Measurements from ENCODE around the gene PGM5. TPM values are rescaled to one million over a fixed set of nuclear protein-coding genes. Genes with fewer than 3 reads are reported as not detected.
"Not testable (repeated sequence)": the region's sequence is repeated elsewhere in the genome, so short reads cannot be mapped to it uniquely, and the experiment has no call there.

PGM5 gene
- total and polyA plus RNA-seq, 4 experiments from 2014 or later, result not detected

DNA sequence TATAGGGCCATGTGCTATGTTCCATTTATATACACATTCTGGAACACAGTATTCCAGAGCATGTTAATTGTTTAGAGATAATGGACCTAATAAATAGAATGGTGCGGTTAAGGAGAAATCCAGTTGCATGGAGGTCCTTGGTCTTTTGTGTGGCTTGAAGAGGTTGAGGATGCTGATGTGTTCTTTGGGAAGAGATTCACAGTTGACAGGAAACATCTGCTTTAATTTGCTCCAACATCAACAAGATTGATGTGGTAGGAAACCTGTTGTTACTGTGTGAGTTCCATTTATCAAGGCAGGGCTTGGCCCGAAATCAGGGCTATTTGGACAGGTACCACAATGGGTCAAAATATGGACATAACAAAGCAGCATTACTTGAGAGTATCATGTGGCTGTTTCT is 56.3 kb downstream of the PGM5 start:
- CTCF ChIA-PET (ENCODE audit: partially characterized antibody); H3K4me1 ChIP-seq (ENCODE audit: insufficient read depth, low read length); H3K27ac ChIP-seq (ENCODE audit: low read depth, low read length); H3K27me3 ChIP-seq (ENCODE audit: insufficient read depth, low read length); H3K9me3 Mint-ChIP-seq; H3K27me3 Mint-ChIP-seq; H3K36me3 Mint-ChIP-seq; H3K4me3 Mint-ChIP-seq; DNase-seq; POLR2A ChIA-PET (ENCODE audit: partially characterized antibody); H3K36me3 ChIP-seq (ENCODE audit: insufficient read depth, low read length); intact Hi-C loops (cut with micrococcal nuclease); H3K9me3 ChIP-seq (ENCODE audit: control insufficient read depth in 1 of 2, low read length in 2 of 2); H3K4me1 Mint-ChIP-seq; H3K27ac Mint-ChIP-seq; H3K4me3 ChIP-seq (ENCODE audit: low read length in 2 of 2): not testable (repeated sequence)

DNA sequence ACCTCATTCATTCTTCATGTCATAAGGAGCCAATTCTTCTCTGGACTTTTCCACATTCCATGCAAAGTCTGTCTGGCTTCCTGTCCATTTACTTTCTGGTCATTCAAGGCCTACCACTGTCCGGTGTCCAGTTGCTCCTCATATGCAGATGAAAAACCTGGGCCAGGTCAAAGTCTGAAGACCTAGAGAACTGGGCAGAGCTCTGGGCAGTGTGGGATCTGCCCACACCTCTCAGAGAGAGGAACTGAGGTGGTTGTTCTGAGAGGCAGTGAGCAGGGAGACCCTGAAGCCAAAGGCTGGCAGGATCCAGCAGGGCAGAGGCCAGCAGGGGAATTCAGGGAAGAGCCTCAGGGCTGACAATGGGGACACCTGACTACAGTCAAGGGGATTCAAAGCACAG is 58.7 kb downstream of the PGM5 start:
- CTCF ChIA-PET (ENCODE audit: partially characterized antibody); DNase-seq; intact Hi-C loops (cut with micrococcal nuclease); H3K4me3 ChIP-seq (ENCODE audit: low read length in 2 of 2); H3K9me3 Mint-ChIP-seq; H3K4me3 Mint-ChIP-seq; H3K27me3 ChIP-seq (ENCODE audit: insufficient read depth, low read length); H3K36me3 Mint-ChIP-seq; H3K27ac Mint-ChIP-seq; H3K27me3 Mint-ChIP-seq; H3K36me3 ChIP-seq (ENCODE audit: insufficient read depth, low read length); H3K27ac ChIP-seq (ENCODE audit: low read depth, low read length); H3K9me3 ChIP-seq (ENCODE audit: control insufficient read depth in 1 of 2, low read length in 2 of 2); H3K4me1 Mint-ChIP-seq; H3K4me1 ChIP-seq (ENCODE audit: insufficient read depth, low read length); POLR2A ChIA-PET (ENCODE audit: partially characterized antibody): not testable (repeated sequence)

DNA sequence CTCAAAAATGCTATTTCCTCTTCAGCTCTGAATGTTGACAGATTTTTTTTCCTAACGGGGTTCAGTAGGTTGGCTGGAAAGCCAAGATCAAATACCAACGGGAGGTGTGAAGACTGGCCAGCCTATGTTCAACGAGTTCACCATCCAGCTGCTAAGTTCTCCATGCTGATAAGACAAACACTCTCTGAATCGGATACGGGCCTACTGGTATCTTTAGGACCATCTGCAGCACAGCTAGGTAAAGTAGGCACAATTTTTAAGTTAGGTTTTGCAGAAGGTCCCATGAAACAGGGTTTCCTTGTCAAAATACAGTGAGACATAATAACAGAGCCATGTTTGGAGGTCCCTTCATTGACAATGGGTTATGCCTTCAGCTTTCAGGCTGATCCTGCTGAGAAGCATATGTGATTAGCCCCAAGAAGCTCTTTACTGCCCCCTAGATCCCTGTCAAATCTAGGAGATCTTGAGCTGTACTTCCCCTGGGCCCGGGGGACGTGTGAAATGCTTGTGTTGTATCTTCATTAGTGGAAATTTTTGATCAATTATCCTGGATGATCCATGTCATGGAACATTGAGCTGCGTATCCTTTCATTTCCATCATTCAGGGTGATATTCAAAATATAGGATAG is 60.6 kb downstream of the PGM5 start:
- ChIA-PET CTCF (ENCODE audit: partially characterized antibody) (interaction anchor here (0.5 to 1.6 kb wide), 3 partner anchors 10 to 74 kb away, joined by 3 to 5 read pairs (median 3); no protein-coding TSS in a partner anchor), POLR2A (ENCODE audit: partially characterized antibody) (no interaction called here)
- H3K27ac ChIP-seq (ENCODE audit: low read depth, low read length), result no peak overlapping the region
- Mint-ChIP-seq H3K36me3 (no peaks in the 10 kb centered on the region), H3K27me3 (peaks cover 5 to 9% of the 10 kb centered on the region in 2 donors), H3K4me3 (no peak overlapping the region), H3K9me3 (no peaks in the 10 kb centered on the region), H3K27ac (no peak overlapping the region), H3K4me1 (no peaks in the 10 kb centered on the region)
- no peak for DNase-seq
- intact Hi-C loops (cut with micrococcal nuclease), result no loop called here
- no peaks in the 10 kb centered on the region for H3K36me3 ChIP-seq (ENCODE audit: insufficient read depth, low read length)
- no peak overlapping the region for H3K4me3 ChIP-seq (ENCODE audit: low read length in 2 of 2)
- no peaks in the 10 kb centered on the region for H3K4me1 ChIP-seq (ENCODE audit: insufficient read depth, low read length)
- H3K27me3 ChIP-seq (ENCODE audit: insufficient read depth, low read length), result no peaks in the 10 kb centered on the region
- H3K9me3 ChIP-seq (ENCODE audit: control insufficient read depth in 1 of 2, low read length in 2 of 2), result no peaks in the 10 kb centered on the region

DNA sequence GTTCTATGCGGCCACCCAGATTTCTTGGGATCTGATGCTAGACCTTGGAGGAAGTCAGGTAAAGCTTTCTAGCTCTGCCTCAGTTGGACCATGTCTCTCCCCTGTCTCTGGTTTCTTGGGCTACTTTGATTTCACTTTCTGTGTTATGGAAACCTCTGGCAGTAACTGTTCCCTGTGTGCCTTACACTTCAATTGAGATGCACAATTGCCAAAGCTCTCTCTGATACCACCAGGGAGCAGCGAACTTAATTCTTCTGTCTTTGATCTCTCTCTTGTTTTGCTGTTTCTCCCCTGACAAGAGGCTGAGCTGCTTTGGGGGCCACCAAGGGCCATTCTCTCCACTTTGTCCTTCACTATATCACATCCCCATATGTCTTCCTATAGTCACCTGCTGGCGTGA is 61.4 kb downstream of the PGM5 start:
- Mint-ChIP-seq H3K27me3 (peaks cover 5 to 9% of the 10 kb centered on the region in 2 donors), H3K27ac (no peak overlapping the region), H3K36me3 (no peaks in the 10 kb centered on the region), H3K4me3 (no peak overlapping the region), H3K4me1 (no peaks in the 10 kb centered on the region), H3K9me3 (peaks cover 0 to 6% (median 0%) of the 10 kb centered on the region in 8 donors)
- ChIA-PET POLR2A (ENCODE audit: partially characterized antibody) (no interaction called here), CTCF (ENCODE audit: partially characterized antibody) (interaction anchor here (1.0 to 1.6 kb wide), 2 partner anchors 9 to 12 kb away, joined by 3 to 5 read pairs; no protein-coding TSS in a partner anchor)
- DNase-seq, result no peak
- no peak overlapping the region for H3K27ac ChIP-seq (ENCODE audit: low read depth, low read length)
- no peaks in the 10 kb centered on the region for H3K4me1 ChIP-seq (ENCODE audit: insufficient read depth, low read length)
- H3K9me3 ChIP-seq (ENCODE audit: control insufficient read depth in 1 of 2, low read length in 2 of 2), result no peaks in the 10 kb centered on the region
- no peaks in the 10 kb centered on the region for H3K36me3 ChIP-seq (ENCODE audit: insufficient read depth, low read length)
- intact Hi-C loops (cut with micrococcal nuclease), result no loop called here
- no peak overlapping the region for H3K4me3 ChIP-seq (ENCODE audit: low read length in 2 of 2)
- H3K27me3 ChIP-seq (ENCODE audit: insufficient read depth, low read length), result no peaks in the 10 kb centered on the region

DNA sequence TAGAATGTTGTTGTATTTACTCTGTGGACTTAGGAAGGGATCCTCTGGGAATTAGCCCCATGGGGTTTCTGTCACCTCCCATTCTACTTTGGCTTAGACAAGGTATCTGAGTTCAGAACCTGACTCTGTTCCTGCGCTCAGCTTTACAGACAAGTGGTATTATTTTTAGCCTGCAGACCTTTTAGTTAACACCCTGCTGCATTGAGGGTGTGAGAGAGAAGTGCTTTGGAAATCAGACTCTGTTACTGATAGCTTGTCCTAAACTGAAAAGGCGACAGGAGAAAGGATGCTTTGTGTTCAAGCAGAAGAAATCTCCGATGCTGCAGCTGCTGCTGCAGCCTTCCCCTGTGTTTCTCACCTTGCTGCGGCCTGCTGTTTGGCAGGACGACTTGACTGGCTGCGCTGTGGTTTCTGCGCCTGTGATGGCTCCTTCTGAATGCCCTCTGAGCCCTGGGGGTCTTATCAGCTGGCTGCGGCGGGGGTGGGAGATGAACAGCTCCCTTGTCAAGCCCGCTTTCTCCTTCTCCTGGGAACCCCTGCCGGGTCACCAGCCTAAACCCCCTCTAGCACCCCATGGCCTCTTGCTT is 61.9 kb downstream of the PGM5 start:
- ChIA-PET POLR2A (ENCODE audit: partially characterized antibody) (no interaction called here), CTCF (ENCODE audit: partially characterized antibody) (interaction anchor here (1.6 kb wide), 1 partner anchor 11 kb away, joined by 5 read pairs; no protein-coding TSS in a partner anchor)
- H3K9me3 ChIP-seq (ENCODE audit: control insufficient read depth in 1 of 2, low read length in 2 of 2), result no peaks in the 10 kb centered on the region
- no peaks in the 10 kb centered on the region for H3K36me3 Mint-ChIP-seq
- no peak overlapping the region for H3K4me3 ChIP-seq (ENCODE audit: low read length in 2 of 2)
- no peak overlapping the region for H3K27ac Mint-ChIP-seq
- peaks cover 0 to 8% (median 0%) of the 10 kb centered on the region in 8 donors for H3K9me3 Mint-ChIP-seq
- H3K4me1 ChIP-seq (ENCODE audit: insufficient read depth, low read length), result no peaks in the 10 kb centered on the region
- H3K36me3 ChIP-seq (ENCODE audit: insufficient read depth, low read length), result no peaks in the 10 kb centered on the region
- H3K27me3 ChIP-seq (ENCODE audit: insufficient read depth, low read length), result no peaks in the 10 kb centered on the region
- intact Hi-C loops (cut with micrococcal nuclease), result no loop called here
- H3K4me1 Mint-ChIP-seq, result no peaks in the 10 kb centered on the region
- H3K4me3 Mint-ChIP-seq, result no peak overlapping the region
- DNase-seq, result no peak
- H3K27ac ChIP-seq (ENCODE audit: low read depth, low read length), result no peak overlapping the region
- H3K27me3 Mint-ChIP-seq, result peaks cover 5 to 11% of the 10 kb centered on the region in 2 donors

DNA sequence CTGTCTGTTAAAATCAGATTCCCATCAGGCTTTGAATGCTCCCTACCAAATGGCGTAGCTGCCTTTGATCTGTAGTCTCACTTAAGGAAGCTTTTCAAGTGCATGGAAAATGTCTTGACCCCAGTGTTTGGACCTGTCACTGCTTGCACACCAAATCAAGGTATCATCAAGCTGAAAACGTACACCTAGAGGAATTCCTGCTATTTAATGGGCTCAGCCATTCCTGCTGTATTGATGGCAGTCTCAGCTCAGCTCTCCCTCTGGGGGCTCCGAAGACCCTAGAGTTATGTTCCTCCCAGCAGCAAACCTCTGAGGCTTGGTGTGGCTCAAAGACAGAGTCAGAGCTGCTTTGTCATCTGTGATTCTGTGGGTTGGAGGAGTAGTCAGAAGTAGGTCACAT is 63.5 kb downstream of the PGM5 start:
- H3K4me3 ChIP-seq (ENCODE audit: low read length in 2 of 2), result no peak overlapping the region
- no peak overlapping the region for H3K27ac ChIP-seq (ENCODE audit: low read depth, low read length)
- no peaks in the 10 kb centered on the region for H3K9me3 ChIP-seq (ENCODE audit: control insufficient read depth in 1 of 2, low read length in 2 of 2)
- no peaks in the 10 kb centered on the region for H3K4me1 Mint-ChIP-seq
- POLR2A ChIA-PET (ENCODE audit: partially characterized antibody), result no interaction called here
- no peak overlapping the region for H3K4me3 Mint-ChIP-seq
- no peaks in the 10 kb centered on the region for H3K36me3 Mint-ChIP-seq
- CTCF ChIA-PET (ENCODE audit: partially characterized antibody), result interaction anchor here (1.3 kb wide), 1 partner anchor 11 kb away, joined by 3 read pairs; no protein-coding TSS in a partner anchor
- DNase-seq, result no peak
- no peaks in the 10 kb centered on the region for H3K36me3 ChIP-seq (ENCODE audit: insufficient read depth, low read length)
- peaks cover 7 to 11% of the 10 kb centered on the region in 2 donors for H3K27me3 Mint-ChIP-seq
- H3K4me1 ChIP-seq (ENCODE audit: insufficient read depth, low read length), result no peaks in the 10 kb centered on the region
- H3K9me3 Mint-ChIP-seq, result peaks cover 0 to 12% (median under 1%) of the 10 kb centered on the region in 8 donors
- no peak overlapping the region for H3K27ac Mint-ChIP-seq
- H3K27me3 ChIP-seq (ENCODE audit: insufficient read depth, low read length), result no peaks in the 10 kb centered on the region
- intact Hi-C loops (cut with micrococcal nuclease), result no loop called here

DNA sequence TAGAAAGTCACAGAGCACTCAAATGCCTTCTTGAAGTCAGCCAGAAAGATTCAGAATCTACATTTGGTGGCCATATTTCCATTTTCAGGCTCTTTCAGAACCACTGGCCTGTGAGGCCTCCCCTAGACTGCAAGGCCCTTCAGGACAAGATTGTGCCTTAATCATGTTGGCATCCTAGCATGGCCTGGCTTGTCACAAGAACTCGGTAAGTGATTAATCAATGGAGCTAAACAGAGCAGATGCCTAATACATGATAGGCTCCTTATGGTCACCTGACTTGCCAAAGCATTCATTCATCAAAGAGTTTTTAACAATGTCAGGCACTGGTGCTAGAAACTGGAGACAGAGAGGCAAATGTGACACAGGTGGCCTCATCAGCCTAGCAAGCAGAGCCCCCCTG is 70.3 kb downstream of the PGM5 start:
- H3K9me3 ChIP-seq (ENCODE audit: control insufficient read depth in 1 of 2, low read length in 2 of 2), result no peaks in the 10 kb centered on the region
- Mint-ChIP-seq H3K4me3 (no peak overlapping the region), H3K36me3 (no peaks in the 10 kb centered on the region), H3K9me3 (peaks cover 0 to 12% (median 2%) of the 10 kb centered on the region in 8 donors), H3K4me1 (no peaks in the 10 kb centered on the region), H3K27me3 (peaks cover 4 to 5% of the 10 kb centered on the region in 2 donors), H3K27ac (no peak overlapping the region)
- H3K27ac ChIP-seq (ENCODE audit: low read depth, low read length), result no peak overlapping the region
- H3K27me3 ChIP-seq (ENCODE audit: insufficient read depth, low read length), result no peaks in the 10 kb centered on the region
- H3K4me3 ChIP-seq (ENCODE audit: low read length in 2 of 2), result no peak overlapping the region
- intact Hi-C loops (cut with micrococcal nuclease), result no loop called here
- H3K36me3 ChIP-seq (ENCODE audit: insufficient read depth, low read length), result no peaks in the 10 kb centered on the region
- no peaks in the 10 kb centered on the region for H3K4me1 ChIP-seq (ENCODE audit: insufficient read depth, low read length)
- POLR2A ChIA-PET (ENCODE audit: partially characterized antibody), result no interaction called here
- CTCF ChIA-PET (ENCODE audit: partially characterized antibody), result interaction anchor here (0.7 kb wide), 1 partner anchor 9 kb away, joined by 3 read pairs; no protein-coding TSS in a partner anchor
- no peak for DNase-seq
